HEK293 (cell line): ENCODE measurements around the gene TRAF3.

Source experiments
- CTCF ChIA-PET: fragments of 350-600 bp; formaldehyde crosslinking; extraction: SDS; loops from one replicate; lab custom pipeline; 2021; ENCODE audit warnings: antibody characterized with exemption; lab: Yijun Ruan, JAX
- POLR2A ChIA-PET: fragments of 300-600 bp; formaldehyde crosslinking; extraction: SDS; loops from one replicate; lab custom pipeline; 2020; ENCODE audit warnings: antibody characterized with exemption, inconsistent platforms; lab: Yijun Ruan, JAX
- H3K27ac ChIP-seq: fragments of 200-500 bp; sonication (Bioruptor generic); 2 replicates; pipeline ENCODE4 v1.5.1; 2014; ENCODE audit warnings: low read depth, low read length, control low read depth, inconsistent platforms; ENCODE audit errors: extremely low read depth
- H3K36me3 ChIP-seq, 2 experiments: fragments of 200-500 bp in 1 of 2; sonication (Bioruptor generic) in 1 of 2; 1 replicate in 1 of 2; 2 replicates in 1 of 2; pipeline ENCODE4 v1.5.1; 2014 to 2017; ENCODE audit warnings: inconsistent platforms in 2 of 2, low read length in 2 of 2; ENCODE audit not compliant: control insufficient read depth in 2 of 2, insufficient read depth in 1 of 2
- H3K4me1 ChIP-seq: fragments of 200-500 bp; sonication (Bioruptor generic); 2 replicates; pipeline ENCODE4 v1.5.1; 2014; ENCODE audit warnings: mild to moderate bottlenecking, low read length, inconsistent platforms; ENCODE audit not compliant: control insufficient read depth, insufficient read depth
- H3K4me3 ChIP-seq: 2 replicates; pipeline ENCODE4 v1.5.1; 2011; ENCODE audit warnings: low read depth, mild to moderate bottlenecking, control low read depth, low read length, moderate library complexity
- H3K9me3 ChIP-seq: fragments of 200-500 bp; sonication (Bioruptor generic); 2 replicates; pipeline ENCODE4 v1.5.1; 2014; ENCODE audit warnings: low read depth, low read length, inconsistent platforms; ENCODE audit not compliant: control insufficient read depth, insufficient read depth
- GLI4 ChIP-seq: fragments of 450-650 bp; formaldehyde crosslinking; IDR thresholded peaks from 2 replicates; pipeline ENCODE4 v1.5.1; 2016; ENCODE audit warnings: missing biosample characterization, missing genetic modification characterization
- GLIS1 ChIP-seq: fragments of 450-650 bp; formaldehyde crosslinking; IDR thresholded peaks from 2 replicates; pipeline ENCODE4 v1.5.1; 2016; ENCODE audit warnings: missing biosample characterization, missing genetic modification characterization
- HOXC10 ChIP-seq: sonication (generic); formaldehyde crosslinking; IDR thresholded peaks from 2 replicates; pipeline ENCODE4 v1.8.1; 2023; ENCODE audit warnings: mild to moderate bottlenecking, missing genetic modification reagents
- IKZF3 ChIP-seq: fragments of 450-650 bp; IDR thresholded peaks from 2 replicates; pipeline ENCODE4 v1.5.0; 2018; ENCODE audit warnings: missing biosample characterization, mild to moderate bottlenecking, missing genetic modification characterization, moderate library complexity
- RBAK ChIP-seq: fragments of 450-650 bp; formaldehyde crosslinking; IDR thresholded peaks from 2 replicates; pipeline ENCODE4 v1.5.1; 2016; ENCODE audit warnings: missing biosample characterization, missing genetic modification characterization
- SETDB1 ChIP-seq: IDR thresholded peaks from one replicate; pipeline ENCODE4 v1.6.1; 2017; ENCODE audit warnings: mild to moderate bottlenecking, low read length, moderate library complexity, mixed read lengths; ENCODE audit not compliant: insufficient read length
- SP3 ChIP-seq: fragments of 450-650 bp; formaldehyde crosslinking; IDR thresholded peaks from 2 replicates; pipeline ENCODE4 v1.5.1; 2016; ENCODE audit warnings: missing biosample characterization, missing genetic modification characterization
- SP7 ChIP-seq: fragments of 450-650 bp; formaldehyde crosslinking; IDR thresholded peaks from 2 replicates; pipeline ENCODE4 v1.5.1; 2016; ENCODE audit warnings: missing biosample characterization, missing genetic modification characterization
- ZBTB7A ChIP-seq: fragments of 450-650 bp; formaldehyde crosslinking; IDR thresholded peaks from 2 replicates; pipeline ENCODE4 v1.5.1; 2016; ENCODE audit warnings: low read depth, missing biosample characterization, missing genetic modification characterization
- ZFP41 ChIP-seq: fragments of 450-650 bp; formaldehyde crosslinking; IDR thresholded peaks from 2 replicates; pipeline ENCODE4 v1.5.1; 2016; ENCODE audit warnings: missing biosample characterization, missing genetic modification characterization, borderline replicate concordance
- ZNF121 ChIP-seq: fragments of 450-650 bp; formaldehyde crosslinking; IDR thresholded peaks from 2 replicates; pipeline ENCODE4 v1.5.1; 2016; ENCODE audit warnings: missing biosample characterization, missing genetic modification characterization
- ZNF157 ChIP-seq: fragments of 450-650 bp; formaldehyde crosslinking; IDR thresholded peaks from 2 replicates; pipeline ENCODE4 v1.5.1; 2016; ENCODE audit warnings: missing biosample characterization, missing genetic modification characterization
- ZNF184 ChIP-seq: fragments of 450-650 bp; IDR thresholded peaks from 2 replicates; pipeline ENCODE4 v1.5.1; 2018; ENCODE audit warnings: missing biosample characterization, mild to moderate bottlenecking, missing genetic modification characterization
- ZNF341 ChIP-seq: fragments of 450-650 bp; formaldehyde crosslinking; IDR thresholded peaks from 2 replicates; pipeline ENCODE4; 2016; ENCODE audit warnings: low read depth, missing biosample characterization, missing genetic modification characterization
- ZNF354C ChIP-seq: fragments of 450-650 bp; formaldehyde crosslinking; IDR thresholded peaks from 2 replicates; pipeline ENCODE4 v1.5.1; 2016; ENCODE audit warnings: missing biosample characterization, missing genetic modification characterization, low read depth, borderline replicate concordance
- ZNF37A ChIP-seq: fragments of 450-650 bp; IDR thresholded peaks from 2 replicates; pipeline ENCODE4 v1.5.1; 2018; ENCODE audit warnings: missing biosample characterization, missing genetic modification characterization
- ZNF521 ChIP-seq: fragments of 450-650 bp; formaldehyde crosslinking; IDR thresholded peaks from 2 replicates; pipeline ENCODE4 v1.5.1; 2017; ENCODE audit warnings: missing biosample characterization, mild to moderate bottlenecking, missing genetic modification characterization
- ZNF530 ChIP-seq: fragments of 450-650 bp; formaldehyde crosslinking; IDR thresholded peaks from 2 replicates; pipeline ENCODE4 v1.5.1; 2016; ENCODE audit warnings: low read depth, missing biosample characterization, missing genetic modification characterization
- ZNF600 ChIP-seq: fragments of 450-650 bp; formaldehyde crosslinking; IDR thresholded peaks from 2 replicates; pipeline ENCODE4 v1.5.1; 2016; ENCODE audit warnings: missing biosample characterization, missing genetic modification characterization
- ZNF610 ChIP-seq: fragments of 450-650 bp; formaldehyde crosslinking; IDR thresholded peaks from 2 replicates; pipeline ENCODE4 v1.5.1; 2016; ENCODE audit warnings: missing biosample characterization, missing genetic modification characterization, borderline replicate concordance
- ZNF623 ChIP-seq: fragments of 450-650 bp; formaldehyde crosslinking; IDR thresholded peaks from 2 replicates; pipeline ENCODE4 v1.5.1; 2016; ENCODE audit warnings: missing biosample characterization, missing genetic modification characterization
- ZNF670 ChIP-seq: fragments of 450-650 bp; formaldehyde crosslinking; IDR thresholded peaks from 2 replicates; pipeline ENCODE4 v1.5.1; 2016; ENCODE audit warnings: missing biosample characterization, missing genetic modification characterization, low read depth
- ZNF677 ChIP-seq: fragments of 450-650 bp; IDR thresholded peaks from 2 replicates; pipeline ENCODE4 v1.5.0; 2018; ENCODE audit warnings: missing biosample characterization, mild to moderate bottlenecking, missing genetic modification characterization, moderate library complexity
- ZSCAN16 ChIP-seq: fragments of 450-650 bp; formaldehyde crosslinking; IDR thresholded peaks from 2 replicates; pipeline ENCODE4 v1.5.1; 2016; ENCODE audit warnings: missing biosample characterization, missing genetic modification characterization
- TF ChIP-seq, protein P1 (sequence below): fragments of 450-650 bp; formaldehyde crosslinking; IDR thresholded peaks from 2 replicates; pipeline ENCODE4 v1.5.1; 2016; ENCODE audit warnings: missing biosample characterization, missing genetic modification characterization, low read depth
- TF ChIP-seq, protein P2 (sequence below): fragments of 450-650 bp; formaldehyde crosslinking; IDR thresholded peaks from 2 replicates; pipeline ENCODE4 v1.5.1; 2016; ENCODE audit warnings: missing biosample characterization, missing genetic modification characterization
- TF ChIP-seq, protein P3 (sequence below): fragments of 450-650 bp; formaldehyde crosslinking; IDR thresholded peaks from 2 replicates; pipeline ENCODE4 v1.5.1; 2016; ENCODE audit warnings: missing biosample characterization, missing genetic modification characterization, borderline replicate concordance
- TF ChIP-seq, protein P4 (sequence below): fragments of 450-650 bp; formaldehyde crosslinking; IDR thresholded peaks from 2 replicates; pipeline ENCODE4 v1.5.1; 2017; ENCODE audit warnings: missing biosample characterization, missing genetic modification characterization

Gene TRAF3

DNA sequence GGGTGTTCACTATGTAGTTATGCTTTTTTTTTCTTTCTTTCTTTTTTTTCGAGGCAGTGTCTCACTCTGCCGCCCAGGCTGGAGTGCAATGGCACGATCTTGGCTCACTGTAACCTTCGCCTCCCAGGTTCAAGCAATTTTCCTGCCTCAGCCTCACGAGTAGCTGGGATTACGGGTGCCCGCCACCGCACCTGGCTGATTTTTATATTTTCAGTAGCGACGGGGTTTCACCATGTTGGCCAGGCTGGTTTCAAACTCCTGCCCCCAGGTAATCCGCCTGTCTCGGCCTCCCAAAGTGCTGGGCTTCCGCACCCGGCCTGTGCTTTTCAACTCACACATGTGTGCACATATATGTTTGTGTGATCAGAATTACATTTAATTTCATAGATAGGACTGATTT, 106.3 kb downstream of the TRAF3 start (continued):
- TF ChIP-seq, protein P1, sequence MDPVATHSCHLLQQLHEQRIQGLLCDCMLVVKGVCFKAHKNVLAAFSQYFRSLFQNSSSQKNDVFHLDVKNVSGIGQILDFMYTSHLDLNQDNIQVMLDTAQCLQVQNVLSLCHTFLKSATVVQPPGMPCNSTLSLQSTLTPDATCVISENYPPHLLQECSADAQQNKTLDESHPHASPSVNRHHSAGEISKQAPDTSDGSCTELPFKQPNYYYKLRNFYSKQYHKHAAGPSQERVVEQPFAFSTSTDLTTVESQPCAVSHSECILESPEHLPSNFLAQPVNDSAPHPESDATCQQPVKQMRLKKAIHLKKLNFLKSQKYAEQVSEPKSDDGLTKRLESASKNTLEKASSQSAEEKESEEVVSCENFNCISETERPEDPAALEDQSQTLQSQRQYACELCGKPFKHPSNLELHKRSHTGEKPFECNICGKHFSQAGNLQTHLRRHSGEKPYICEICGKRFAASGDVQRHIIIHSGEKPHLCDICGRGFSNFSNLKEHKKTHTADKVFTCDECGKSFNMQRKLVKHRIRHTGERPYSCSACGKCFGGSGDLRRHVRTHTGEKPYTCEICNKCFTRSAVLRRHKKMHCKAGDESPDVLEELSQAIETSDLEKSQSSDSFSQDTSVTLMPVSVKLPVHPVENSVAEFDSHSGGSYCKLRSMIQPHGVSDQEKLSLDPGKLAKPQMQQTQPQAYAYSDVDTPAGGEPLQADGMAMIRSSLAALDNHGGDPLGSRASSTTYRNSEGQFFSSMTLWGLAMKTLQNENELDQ: no peak
- TF ChIP-seq ZNF37A (tag by site-specific recombination) (no peak), SP7 (tag by site-specific recombination) (no peak), ZNF341 (tag by site-specific recombination) (no peak), HOXC10 (CRISPR knock-in tag) (no peak), ZNF623 (tag by site-specific recombination) (no peak), ZNF677 (no peak), SETDB1 (no peak), ZFP41 (tag by site-specific recombination) (no peak), ZNF521 (tag by site-specific recombination) (no peak), ZNF184 (tag by site-specific recombination) (no peak), ZNF600 (tag by site-specific recombination) (no peak), GLIS1 (tag by site-specific recombination) (no peak), ZNF354C (tag by site-specific recombination) (no peak)

DNA sequence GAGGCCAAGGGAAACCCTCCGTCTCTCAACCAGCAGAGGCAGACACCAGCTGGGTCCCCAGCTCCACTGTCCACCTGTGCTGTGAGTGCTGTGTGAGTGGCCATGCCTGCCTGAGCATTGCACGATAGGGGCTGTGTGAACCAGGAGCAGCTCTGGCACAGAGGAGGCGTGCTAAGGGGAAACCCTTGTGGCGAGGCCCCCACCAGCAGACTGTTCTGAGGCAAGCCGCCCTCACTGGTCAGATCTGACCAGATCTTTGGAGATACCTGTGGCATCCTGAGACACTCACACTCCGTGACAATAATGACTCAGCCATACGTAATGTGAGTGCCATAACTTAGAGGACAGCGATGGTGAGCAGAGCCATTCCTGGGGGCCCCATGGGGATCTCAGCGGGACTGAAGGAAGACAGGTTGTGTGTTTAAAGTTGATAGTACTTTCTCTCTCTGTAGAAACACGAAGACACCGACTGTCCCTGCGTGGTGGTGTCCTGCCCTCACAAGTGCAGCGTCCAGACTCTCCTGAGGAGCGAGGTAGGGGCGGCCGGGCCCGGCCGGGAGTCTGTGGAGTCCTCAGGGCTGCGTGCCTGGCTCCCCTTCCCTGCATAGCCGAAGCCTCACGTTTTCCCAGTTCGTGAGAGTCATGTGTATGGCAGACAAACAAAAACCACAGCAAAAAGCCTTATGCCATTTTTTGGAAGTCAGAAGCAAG, 108.6 kb downstream of the TRAF3 start:
- Histone ChIP-seq H3K9me3 (no peaks in the 10 kb centered on the region), H3K4me1 (no peaks in the 10 kb centered on the region), H3K4me3 (no peak overlapping the region), H3K27ac (no peak overlapping the region), H3K36me3 (peaks cover 5 to 63% of the 10 kb centered on the region in 2 experiments; a peak in 2 of 3 replicates)
- ChIA-PET POLR2A (no interaction called here), CTCF (no interaction called here)
- TF ChIP-seq ZNF670 (tag by site-specific recombination) (no peak), SP7 (tag by site-specific recombination) (no peak), ZNF610 (tag by site-specific recombination) (no peak), RBAK (tag by site-specific recombination) (no peak), GLI4 (tag by site-specific recombination) (no peak), ZNF157 (tag by site-specific recombination) (no peak), ZBTB7A (tag by site-specific recombination) (no peak), ZSCAN16 (no peak), ZNF121 (no peak), IKZF3 (tag by site-specific recombination) (no peak), SP3 (tag by site-specific recombination) (no peak), ZNF530 (tag by site-specific recombination) (no peak)
- TF ChIP-seq, protein P2, sequence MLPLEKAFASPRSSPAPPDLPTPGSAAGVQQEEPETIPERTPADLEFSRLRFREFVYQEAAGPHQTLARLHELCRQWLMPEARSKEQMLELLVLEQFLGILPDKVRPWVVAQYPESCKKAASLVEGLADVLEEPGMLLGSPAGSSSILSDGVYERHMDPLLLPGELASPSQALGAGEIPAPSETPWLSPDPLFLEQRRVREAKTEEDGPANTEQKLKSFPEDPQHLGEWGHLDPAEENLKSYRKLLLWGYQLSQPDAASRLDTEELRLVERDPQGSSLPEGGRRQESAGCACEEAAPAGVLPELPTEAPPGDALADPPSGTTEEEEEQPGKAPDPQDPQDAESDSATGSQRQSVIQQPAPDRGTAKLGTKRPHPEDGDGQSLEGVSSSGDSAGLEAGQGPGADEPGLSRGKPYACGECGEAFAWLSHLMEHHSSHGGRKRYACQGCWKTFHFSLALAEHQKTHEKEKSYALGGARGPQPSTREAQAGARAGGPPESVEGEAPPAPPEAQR: no peak
- TF ChIP-seq, protein P3, sequence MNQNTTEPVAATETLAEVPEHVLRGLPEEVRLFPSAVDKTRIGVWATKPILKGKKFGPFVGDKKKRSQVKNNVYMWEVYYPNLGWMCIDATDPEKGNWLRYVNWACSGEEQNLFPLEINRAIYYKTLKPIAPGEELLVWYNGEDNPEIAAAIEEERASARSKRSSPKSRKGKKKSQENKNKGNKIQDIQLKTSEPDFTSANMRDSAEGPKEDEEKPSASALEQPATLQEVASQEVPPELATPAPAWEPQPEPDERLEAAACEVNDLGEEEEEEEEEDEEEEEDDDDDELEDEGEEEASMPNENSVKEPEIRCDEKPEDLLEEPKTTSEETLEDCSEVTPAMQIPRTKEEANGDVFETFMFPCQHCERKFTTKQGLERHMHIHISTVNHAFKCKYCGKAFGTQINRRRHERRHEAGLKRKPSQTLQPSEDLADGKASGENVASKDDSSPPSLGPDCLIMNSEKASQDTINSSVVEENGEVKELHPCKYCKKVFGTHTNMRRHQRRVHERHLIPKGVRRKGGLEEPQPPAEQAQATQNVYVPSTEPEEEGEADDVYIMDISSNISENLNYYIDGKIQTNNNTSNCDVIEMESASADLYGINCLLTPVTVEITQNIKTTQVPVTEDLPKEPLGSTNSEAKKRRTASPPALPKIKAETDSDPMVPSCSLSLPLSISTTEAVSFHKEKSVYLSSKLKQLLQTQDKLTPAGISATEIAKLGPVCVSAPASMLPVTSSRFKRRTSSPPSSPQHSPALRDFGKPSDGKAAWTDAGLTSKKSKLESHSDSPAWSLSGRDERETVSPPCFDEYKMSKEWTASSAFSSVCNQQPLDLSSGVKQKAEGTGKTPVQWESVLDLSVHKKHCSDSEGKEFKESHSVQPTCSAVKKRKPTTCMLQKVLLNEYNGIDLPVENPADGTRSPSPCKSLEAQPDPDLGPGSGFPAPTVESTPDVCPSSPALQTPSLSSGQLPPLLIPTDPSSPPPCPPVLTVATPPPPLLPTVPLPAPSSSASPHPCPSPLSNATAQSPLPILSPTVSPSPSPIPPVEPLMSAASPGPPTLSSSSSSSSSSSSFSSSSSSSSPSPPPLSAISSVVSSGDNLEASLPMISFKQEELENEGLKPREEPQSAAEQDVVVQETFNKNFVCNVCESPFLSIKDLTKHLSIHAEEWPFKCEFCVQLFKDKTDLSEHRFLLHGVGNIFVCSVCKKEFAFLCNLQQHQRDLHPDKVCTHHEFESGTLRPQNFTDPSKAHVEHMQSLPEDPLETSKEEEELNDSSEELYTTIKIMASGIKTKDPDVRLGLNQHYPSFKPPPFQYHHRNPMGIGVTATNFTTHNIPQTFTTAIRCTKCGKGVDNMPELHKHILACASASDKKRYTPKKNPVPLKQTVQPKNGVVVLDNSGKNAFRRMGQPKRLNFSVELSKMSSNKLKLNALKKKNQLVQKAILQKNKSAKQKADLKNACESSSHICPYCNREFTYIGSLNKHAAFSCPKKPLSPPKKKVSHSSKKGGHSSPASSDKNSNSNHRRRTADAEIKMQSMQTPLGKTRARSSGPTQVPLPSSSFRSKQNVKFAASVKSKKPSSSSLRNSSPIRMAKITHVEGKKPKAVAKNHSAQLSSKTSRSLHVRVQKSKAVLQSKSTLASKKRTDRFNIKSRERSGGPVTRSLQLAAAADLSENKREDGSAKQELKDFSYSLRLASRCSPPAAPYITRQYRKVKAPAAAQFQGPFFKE (tag by site-specific recombination): no peak
- TF ChIP-seq, protein P4, sequence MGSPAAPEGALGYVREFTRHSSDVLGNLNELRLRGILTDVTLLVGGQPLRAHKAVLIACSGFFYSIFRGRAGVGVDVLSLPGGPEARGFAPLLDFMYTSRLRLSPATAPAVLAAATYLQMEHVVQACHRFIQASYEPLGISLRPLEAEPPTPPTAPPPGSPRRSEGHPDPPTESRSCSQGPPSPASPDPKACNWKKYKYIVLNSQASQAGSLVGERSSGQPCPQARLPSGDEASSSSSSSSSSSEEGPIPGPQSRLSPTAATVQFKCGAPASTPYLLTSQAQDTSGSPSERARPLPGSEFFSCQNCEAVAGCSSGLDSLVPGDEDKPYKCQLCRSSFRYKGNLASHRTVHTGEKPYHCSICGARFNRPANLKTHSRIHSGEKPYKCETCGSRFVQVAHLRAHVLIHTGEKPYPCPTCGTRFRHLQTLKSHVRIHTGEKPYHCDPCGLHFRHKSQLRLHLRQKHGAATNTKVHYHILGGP (tag by site-specific recombination): no peak
